OCI-LY7 (cell line): ENCODE measurements around the gene UVSSA. TPM values are rescaled to one million over a fixed set of nuclear protein-coding genes. Genes with fewer than 3 reads are reported as not detected.

Experiments
- BruUV-seq: library from RNA; stranded (reverse); fragments of 400-500 nt; replicated peaks from 2 replicates; lab custom pipeline; 2021; lab: Mats Ljungman, UMichigan
- CTCF ChIA-PET: fragments of 300-600 bp; sonication (Branson Sonifier 250); formaldehyde crosslinking; loops from one replicate; lab custom pipeline; 2022; ENCODE audit warnings: antibody characterized with exemption; ENCODE audit not compliant: unreplicated experiment; lab: Charles Lee
- POLR2A ChIA-PET: fragments of 300-600 bp; sonication (Branson Sonifier 250); formaldehyde crosslinking; loops from one replicate; lab custom pipeline; 2022; ENCODE audit warnings: antibody characterized with exemption; lab: Charles Lee
- DNase-seq: peaks from one replicate; pipeline ENCODE4 v3.0.0-alpha.2; 2015; ENCODE audit warnings: low spot score
- H2AFZ ChIP-seq: fragments of 200-600 bp; sonication (generic), shearing (Covaris generic); 2 replicates; pipeline ENCODE4 v1.6.1; 2014; ENCODE audit warnings: mild to moderate bottlenecking, antibody characterized with exemption, low read length, moderate library complexity
- H3K27ac ChIP-seq: fragments of 200-600 bp; sonication (generic); 2 replicates; pipeline ENCODE4 v1.5.1; 2014; ENCODE audit warnings: mixed run types, low read depth, mild to moderate bottlenecking, moderate library complexity, low read length, inconsistent platforms; ENCODE audit not compliant: poor library complexity, severe bottlenecking
- H3K36me3 ChIP-seq: fragments of 200-600 bp; sonication (generic); 2 replicates; pipeline ENCODE4 v1.6.1; 2014; ENCODE audit warnings: mild to moderate bottlenecking, antibody characterized with exemption, low read length, moderate library complexity, mixed read lengths; ENCODE audit not compliant: insufficient read depth
- H3K4me1 ChIP-seq: fragments of 200-600 bp; sonication (generic); 2 replicates; pipeline ENCODE4 v1.5.1; 2014; ENCODE audit warnings: mild to moderate bottlenecking, low read length; ENCODE audit not compliant: insufficient read depth, poor library complexity, severe bottlenecking
- H3K4me2 ChIP-seq: fragments of 200-600 bp; sonication (generic); 2 replicates; pipeline ENCODE4 v1.6.1; 2014; ENCODE audit warnings: mild to moderate bottlenecking, low read length
- H3K4me3 ChIP-seq: fragments of 200-600 bp; sonication (generic); 2 replicates; pipeline ENCODE4 v1.5.1; 2014; ENCODE audit warnings: mild to moderate bottlenecking, low read depth, low read length; ENCODE audit not compliant: poor library complexity, severe bottlenecking
- H3K79me2 ChIP-seq: fragments of 200-600 bp; sonication (generic); 2 replicates; pipeline ENCODE4 v1.6.1; 2016; ENCODE audit warnings: low read depth, mild to moderate bottlenecking, low read length, moderate library complexity, mixed read lengths; ENCODE audit not compliant: insufficient read depth
- H3K9me2 ChIP-seq: fragments of 200-600 bp; sonication (generic); 2 replicates; pipeline ENCODE4 v1.6.1; 2016; ENCODE audit warnings: mild to moderate bottlenecking, low read length, mixed read lengths; ENCODE audit not compliant: insufficient read depth
- H3K9me3 ChIP-seq: fragments of 200-600 bp; sonication (generic); 2 replicates; pipeline ENCODE4 v1.6.1; 2014; ENCODE audit warnings: mild to moderate bottlenecking, mixed run types, low read length, mixed read lengths
- H4K20me1 ChIP-seq: fragments of 200-600 bp; sonication (generic); 2 replicates; pipeline ENCODE4 v1.6.1; 2014; ENCODE audit warnings: mild to moderate bottlenecking, antibody characterized with exemption, low read length, moderate library complexity, mixed read lengths; ENCODE audit not compliant: insufficient read depth
- CTCF ChIP-seq: fragments of 200-600 bp; sonication (generic); conservative IDR thresholded peaks from 2 replicates; pipeline ENCODE4 v1.5.1; 2014; ENCODE audit warnings: mild to moderate bottlenecking, antibody characterized with exemption, low read length, moderate library complexity, mixed read lengths
- EZH2phosphoT487 ChIP-seq: fragments of 200-600 bp; sonication (generic); IDR thresholded peaks from 2 replicates; pipeline ENCODE4 v1.6.1; 2018; ENCODE audit warnings: low read depth, borderline replicate concordance, mild to moderate bottlenecking, mixed run types, antibody characterized with exemption, low read length, moderate library complexity, mixed read lengths
- intact Hi-C: fragments of 100-400 bp; cut with micrococcal nuclease; formaldehyde crosslinking; loops from one replicate; pipeline ENCODE4 v1.10.0; 2022; ENCODE audit not compliant: unreplicated experiment
- total RNA-seq, 2 experiments: library from RNA; depleted of rRNA in 1 of 2; stranded (reverse); fragments of >200 nt in 1 of 2; shearing (Covaris generic) in 1 of 2; gene quantifications; 2 replicates each; pipeline ENCODE4 v1.2.3, GENCODE V29; 2014 to 2022

The UVSSA gene
- total RNA-seq, 2 experiments from 2014 or later: 13.2 to 43.2 TPM

GRCh38 chr4:1298461-1298860, 48.5 kb upstream of the UVSSA start:
- intact Hi-C loops: no loop called here
- Histone ChIP-seq H4K20me1 (peaks cover 3% of the 10 kb centered on the region; the same call in 1 of the 2 replicates), H3K36me3 (peaks cover 60% of the 10 kb centered on the region), H3K4me3 (no peak overlapping the region), H3K9me2 (no peaks in the 10 kb centered on the region), H3K9me3 (no peaks in the 10 kb centered on the region), H3K4me1 (peaks cover 14% of the 10 kb centered on the region), H2AFZ (no peak overlapping the region), H3K4me2 (no peak overlapping the region), H3K27ac (no peak overlapping the region), H3K79me2 (peaks cover 49% of the 10 kb centered on the region)
- TF ChIP-seq CTCF (no peak), EZH2phosphoT487 (no peak)
- ChIA-PET POLR2A (no interaction called here), CTCF (no interaction called here)
- BruUV-seq: no TSS peak
- no peak for DNase-seq

GRCh38 chr4:1299301-1299860, 47.6 kb upstream of the UVSSA start:
- peaks cover 60% of the 10 kb centered on the region for H3K36me3 ChIP-seq
- intact Hi-C loops: no loop called here
- ChIA-PET POLR2A (interaction anchor here (1.5 kb wide), 1 partner anchor 11 kb away, joined by 3 read pairs; no protein-coding TSS in a partner anchor), CTCF (no interaction called here)
- H3K4me2 ChIP-seq: no peak overlapping the region
- H3K4me1 ChIP-seq: peaks cover 7% of the 10 kb centered on the region
- no peaks in the 10 kb centered on the region for H4K20me1 ChIP-seq
- no peak overlapping the region for H3K4me3 ChIP-seq
- H3K9me2 ChIP-seq: no peaks in the 10 kb centered on the region
- TF ChIP-seq EZH2phosphoT487 (no peak), CTCF (no peak)
- no peak for DNase-seq
- no peaks in the 10 kb centered on the region for H3K9me3 ChIP-seq
- H3K79me2 ChIP-seq: peaks cover 41% of the 10 kb centered on the region
- no peak overlapping the region for H2AFZ ChIP-seq
- H3K27ac ChIP-seq: no peak overlapping the region
- no TSS peak for BruUV-seq
